ENCODE results near the gene CHTF8.

DNA sequence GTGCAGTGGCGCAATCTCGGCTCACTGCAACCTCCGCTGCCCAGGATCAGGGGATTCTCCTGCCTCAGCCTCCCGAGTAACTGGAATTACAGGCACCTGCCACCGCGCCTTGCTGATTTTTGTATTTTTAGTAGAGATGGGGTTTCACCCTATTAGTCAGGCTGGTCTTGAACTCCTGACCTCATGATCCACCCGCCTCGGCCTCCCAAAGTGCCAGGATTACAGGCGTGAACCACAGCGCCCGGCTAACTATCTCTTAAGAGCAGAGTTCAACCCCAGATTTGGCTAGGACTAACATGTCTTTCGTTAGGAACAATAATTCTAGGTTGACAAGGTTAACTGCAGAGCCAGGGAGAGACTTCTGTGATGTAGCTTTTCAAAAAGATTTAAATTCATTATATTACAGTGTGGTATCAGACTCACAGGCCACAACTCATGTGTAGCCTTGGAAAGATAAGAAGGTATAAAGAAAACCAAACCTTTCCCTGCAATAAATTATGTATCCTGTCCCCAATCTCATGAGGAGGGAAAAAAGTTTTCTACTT, 4.3 kb downstream of the CHTF8 start:
- TF ChIP-seq, protein P1, sequence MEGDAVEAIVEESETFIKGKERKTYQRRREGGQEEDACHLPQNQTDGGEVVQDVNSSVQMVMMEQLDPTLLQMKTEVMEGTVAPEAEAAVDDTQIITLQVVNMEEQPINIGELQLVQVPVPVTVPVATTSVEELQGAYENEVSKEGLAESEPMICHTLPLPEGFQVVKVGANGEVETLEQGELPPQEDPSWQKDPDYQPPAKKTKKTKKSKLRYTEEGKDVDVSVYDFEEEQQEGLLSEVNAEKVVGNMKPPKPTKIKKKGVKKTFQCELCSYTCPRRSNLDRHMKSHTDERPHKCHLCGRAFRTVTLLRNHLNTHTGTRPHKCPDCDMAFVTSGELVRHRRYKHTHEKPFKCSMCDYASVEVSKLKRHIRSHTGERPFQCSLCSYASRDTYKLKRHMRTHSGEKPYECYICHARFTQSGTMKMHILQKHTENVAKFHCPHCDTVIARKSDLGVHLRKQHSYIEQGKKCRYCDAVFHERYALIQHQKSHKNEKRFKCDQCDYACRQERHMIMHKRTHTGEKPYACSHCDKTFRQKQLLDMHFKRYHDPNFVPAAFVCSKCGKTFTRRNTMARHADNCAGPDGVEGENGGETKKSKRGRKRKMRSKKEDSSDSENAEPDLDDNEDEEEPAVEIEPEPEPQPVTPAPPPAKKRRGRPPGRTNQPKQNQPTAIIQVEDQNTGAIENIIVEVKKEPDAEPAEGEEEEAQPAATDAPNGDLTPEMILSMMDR (IDR thresholded peaks at IDR 0.05; ENCODE audit: low read depth, low read length), result no peak
- TF ChIP-seq EZH2phosphoT487 (IDR thresholded peaks at IDR 0.05; ENCODE audit: low read depth), result no peak
